HG02588 (cell line): ENCODE data around the gene FCRL3.

Experiments
- ATAC-seq: cut with Tn5 transposase; IDR thresholded peaks from one replicate; pipeline ENCODE4 v1.9.1; 2021; ENCODE audit warnings: mild to moderate bottlenecking, moderate library complexity; ENCODE audit not compliant: unreplicated experiment

FCRL3 gene

DNA sequence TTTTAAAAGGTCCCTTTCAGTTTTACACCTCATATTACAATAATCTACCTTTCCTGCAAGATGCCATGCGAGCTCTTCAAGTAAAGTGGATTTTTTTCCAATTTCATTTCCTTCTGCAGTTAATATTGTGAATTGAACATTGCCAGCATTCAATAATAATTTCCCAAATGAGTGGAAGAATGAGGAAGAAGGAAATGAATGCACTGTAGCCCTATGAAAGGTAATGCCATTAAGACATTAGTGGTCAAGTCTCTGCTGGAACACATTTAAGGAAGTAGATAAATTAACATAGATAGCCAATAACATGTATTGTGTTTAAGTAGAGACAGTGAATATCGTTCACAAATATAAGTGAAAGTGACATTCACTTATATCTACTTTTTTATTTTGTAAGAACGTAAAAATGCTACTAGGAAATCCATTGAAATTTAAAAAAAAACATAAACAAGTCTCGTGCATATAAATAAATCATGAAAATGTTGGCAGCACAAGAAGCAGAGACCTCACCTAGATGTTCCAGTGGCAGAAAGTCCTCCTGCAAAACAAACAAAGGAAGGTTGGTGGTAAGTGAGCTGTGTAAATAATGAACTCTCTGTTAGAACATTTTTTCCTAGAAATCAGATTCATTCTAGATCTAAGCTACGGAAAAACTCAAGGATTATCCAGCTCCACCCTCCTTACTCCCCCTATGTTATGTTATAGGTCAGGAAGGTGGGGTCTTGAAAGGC lies 17.7 kb downstream of the FCRL3 start:
- no peak for ATAC-seq

DNA sequence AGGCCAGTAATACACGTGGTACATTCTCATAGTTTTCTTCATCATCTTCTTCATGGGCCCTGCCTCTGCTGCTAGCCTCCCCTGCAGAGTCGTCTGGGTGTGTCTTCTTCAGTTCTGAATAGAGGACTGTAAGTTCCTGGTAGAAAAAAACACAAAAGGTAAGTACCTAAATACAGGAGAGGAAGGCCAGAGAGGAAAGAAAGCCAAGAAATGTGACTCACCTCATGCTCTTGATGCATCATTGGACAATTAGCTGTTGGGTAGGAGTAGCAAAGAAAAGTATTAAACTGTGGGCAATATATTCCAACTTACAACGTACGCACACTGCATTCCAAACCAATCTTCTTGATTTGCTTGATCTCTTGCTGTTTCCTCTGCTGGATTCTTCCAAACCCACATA lies 21.8 kb downstream of the FCRL3 start:
- ATAC-seq: no peak

DNA sequence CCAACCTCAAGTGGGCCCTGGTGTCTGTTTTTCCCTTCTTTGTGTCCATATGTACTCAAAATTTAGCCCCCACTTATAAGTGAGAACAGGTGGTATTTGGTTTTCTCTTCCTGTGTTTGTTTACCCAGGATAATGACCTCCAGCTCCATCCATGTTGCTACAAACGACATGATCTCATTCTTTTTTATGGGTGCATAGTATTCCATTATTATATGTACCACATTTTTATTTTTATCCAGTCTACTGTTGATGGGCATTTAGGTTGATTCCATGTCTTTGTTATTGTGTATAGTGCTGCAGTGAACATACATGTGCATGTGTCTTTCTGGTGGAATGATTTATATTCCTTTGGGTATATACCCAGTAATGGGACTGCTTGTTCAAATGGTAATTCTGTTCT lies 27.6 kb downstream of the FCRL3 start:
- no peak for ATAC-seq

DNA sequence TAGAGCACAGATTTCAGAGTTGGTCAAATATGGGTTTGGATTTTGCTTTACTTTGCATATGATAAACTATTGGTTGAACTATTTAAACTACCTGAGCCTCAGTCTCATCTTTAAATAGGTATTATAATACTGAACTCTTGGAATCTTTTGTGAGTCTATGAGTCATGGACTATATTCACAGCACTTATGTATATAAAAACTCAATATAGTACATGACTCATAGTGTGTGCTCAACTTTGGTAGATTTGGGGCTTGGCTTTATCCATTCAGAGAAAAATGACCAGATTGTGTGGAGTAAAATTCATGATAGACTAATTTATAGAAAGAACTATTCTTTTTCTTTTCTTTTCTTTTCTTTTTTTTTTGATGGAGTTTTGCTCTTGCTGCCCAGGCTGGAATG lies 28.7 kb downstream of the FCRL3 start:
- ATAC-seq: no peak

DNA sequence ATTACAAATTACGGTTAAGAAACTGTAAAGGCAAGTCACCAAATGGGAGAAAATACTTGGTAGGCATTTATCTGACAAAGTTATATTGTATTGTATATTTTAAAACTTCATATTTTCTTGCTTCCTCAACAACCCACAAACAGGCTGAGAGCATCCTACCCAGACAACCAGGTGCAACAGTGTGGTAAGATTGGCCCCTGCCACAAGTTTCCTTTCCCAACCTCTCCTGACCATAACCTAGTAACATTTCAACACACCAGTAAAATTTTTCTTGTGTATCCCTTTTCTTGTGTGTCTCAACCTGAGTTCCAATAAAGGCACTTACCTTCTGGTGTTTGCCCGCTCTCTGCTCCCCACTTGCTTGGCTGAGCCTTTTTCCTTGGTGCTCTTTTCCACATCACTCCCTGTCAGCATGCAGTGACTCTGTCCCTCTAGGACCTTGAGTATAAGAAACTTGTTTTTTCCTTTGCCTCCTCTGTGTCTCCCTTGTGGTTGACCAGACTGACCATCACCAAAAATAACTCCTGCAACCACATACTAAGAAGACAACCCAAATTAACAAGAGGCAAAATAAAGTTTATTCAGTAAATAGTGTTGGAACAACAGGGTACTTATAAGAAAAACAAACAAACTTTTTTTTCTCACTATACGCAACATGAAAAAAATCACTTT lies 40.9 kb downstream of the FCRL3 start:
- no peak for ATAC-seq

DNA sequence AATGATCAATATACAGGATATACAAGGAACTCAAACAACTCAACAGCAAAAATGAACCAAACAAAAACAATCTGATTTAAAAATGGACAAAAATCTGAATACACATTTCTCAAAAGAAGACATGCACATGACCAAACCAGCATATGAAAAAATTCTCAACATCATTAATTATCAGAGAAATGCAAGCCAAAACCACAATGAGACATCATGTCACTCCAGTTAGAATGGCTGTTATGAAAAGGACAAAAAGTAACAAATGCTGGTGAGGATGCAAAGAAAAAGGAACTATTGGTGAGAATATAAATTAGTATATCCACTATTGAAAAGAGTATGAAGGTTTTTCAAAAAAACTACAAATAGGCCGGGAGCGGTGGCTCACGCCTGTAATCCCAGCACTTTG lies 42.0 kb downstream of the FCRL3 start:
- no peak for ATAC-seq

DNA sequence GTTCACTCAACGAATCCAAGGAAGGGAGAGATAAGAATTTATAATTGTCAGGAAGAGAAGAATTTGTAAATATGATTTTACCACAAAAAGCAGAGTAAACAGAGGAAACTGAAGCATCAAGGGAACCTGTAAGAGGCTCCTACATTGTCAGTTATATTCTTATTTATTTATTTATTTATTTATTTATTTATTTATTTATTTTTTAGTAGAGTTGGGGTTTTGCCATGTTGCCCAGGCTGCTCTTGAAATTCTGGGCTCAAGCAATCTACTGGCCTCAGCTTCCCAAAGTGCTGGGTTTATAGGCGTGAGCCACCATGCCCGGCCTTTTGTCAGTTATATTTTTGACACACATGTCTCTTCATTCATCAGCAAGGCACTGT lies 47.1 kb downstream of the FCRL3 start:
- no peak for ATAC-seq

DNA sequence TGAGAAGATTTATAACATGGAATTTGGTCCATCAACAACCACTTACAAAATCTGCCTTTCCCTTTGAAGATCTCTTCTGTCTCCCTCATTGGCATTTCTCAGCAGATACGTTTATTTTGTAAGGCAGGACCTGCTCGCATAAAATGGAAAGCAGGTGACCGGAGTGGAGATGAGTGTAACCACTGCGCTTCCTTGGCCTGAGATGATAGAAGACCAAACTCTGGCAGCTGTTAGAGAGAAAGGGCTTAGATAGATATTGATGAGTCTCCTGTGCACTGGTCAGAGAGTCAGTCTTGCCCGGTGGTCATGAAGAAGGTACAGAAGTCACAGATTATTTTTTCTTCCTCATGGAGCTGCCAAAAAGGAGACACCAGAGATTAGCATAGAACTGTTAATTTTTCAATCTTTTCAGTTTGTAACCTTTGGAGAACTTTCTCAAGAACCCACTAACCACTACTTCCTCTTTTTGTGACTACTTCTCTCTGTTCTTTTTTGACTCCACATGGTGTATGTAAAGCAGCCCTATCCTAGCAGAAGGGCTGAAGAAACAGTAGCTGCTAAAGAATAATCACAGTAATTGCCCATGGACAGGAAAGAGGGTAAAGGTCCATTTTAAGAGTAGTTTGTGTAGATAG lies 47.6 kb downstream of the FCRL3 start:
- peak; percentile 97 for ATAC-seq

DNA sequence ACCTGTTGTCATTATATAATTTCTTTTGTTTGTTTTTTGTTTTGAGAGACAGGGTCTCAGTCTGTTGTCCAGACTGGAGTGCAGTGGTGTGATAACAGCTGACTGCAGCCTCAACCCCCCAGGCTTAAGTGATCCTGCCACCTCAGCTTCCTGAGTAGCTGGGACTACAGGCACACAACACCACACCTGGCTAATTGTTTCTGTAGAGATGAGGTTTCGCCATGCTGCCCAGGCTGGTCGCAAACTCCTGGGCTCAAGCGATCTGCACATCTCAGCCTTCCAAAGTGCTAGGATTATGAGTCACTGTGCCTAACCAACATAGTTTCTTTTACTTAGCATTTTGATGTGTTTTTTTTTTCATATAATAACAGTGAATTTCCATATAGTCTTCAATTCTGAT lies 52.3 kb downstream of the FCRL3 start:
- no peak for ATAC-seq

DNA sequence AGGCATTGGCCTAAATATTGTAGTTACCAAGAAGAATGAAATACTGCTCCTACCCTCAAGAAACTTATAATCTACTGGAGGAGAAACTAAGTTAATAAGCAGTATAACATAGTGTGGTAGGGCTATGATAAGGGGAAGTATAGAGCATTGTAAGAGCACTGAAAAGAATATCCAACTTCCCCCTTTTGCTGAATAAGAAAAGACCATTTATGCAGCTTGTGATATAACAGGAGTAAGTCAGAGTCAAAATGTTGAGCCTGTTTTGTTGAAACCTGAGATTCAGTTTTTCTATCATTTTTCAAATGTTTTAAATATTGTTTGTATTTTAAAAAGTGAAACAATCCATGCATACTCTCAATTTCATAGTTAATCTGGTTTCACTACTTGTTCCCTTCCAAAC lies 54.4 kb downstream of the FCRL3 start:
- no peak for ATAC-seq

DNA sequence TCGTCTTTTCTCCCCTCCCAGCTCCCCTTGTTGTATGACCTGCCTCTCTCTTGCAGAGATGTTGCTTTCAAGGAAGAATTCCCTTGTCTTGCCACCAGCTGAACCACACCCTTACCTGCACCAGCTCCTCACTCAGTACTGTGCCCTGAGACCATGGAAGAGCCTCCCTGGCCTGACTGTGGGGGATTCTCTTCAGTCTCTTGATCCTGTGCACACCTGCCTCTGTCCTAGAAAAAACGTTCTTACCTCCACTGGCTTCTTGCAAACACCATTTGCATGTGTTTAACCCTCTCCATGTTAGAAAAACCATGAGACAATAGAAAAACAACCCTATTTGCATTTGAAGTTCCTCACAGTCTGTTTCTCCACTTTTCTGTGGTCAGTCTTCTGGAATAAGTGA lies 59.4 kb downstream of the FCRL3 start:
- no peak for ATAC-seq

DNA sequence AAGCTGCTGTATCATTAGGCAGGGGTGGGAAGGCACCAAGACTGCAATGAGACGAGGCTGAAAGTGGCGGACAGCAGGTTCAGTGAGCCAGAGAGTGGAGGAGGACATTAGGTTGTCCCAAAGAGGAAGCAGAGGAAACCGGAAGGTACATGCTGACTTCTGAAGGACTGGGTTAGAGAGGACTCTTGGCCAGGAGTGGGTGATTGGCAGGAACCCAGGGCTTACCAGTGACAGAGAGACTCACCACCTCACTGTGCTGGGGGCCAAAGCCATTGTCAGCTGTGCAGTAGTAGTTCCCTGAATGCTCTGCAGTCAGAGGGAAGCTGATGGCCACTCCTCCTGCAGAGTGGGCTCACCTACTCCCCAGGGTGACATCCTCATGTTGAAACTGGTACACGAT lies 60.8 kb downstream of the FCRL3 start:
- no peak for ATAC-seq

DNA sequence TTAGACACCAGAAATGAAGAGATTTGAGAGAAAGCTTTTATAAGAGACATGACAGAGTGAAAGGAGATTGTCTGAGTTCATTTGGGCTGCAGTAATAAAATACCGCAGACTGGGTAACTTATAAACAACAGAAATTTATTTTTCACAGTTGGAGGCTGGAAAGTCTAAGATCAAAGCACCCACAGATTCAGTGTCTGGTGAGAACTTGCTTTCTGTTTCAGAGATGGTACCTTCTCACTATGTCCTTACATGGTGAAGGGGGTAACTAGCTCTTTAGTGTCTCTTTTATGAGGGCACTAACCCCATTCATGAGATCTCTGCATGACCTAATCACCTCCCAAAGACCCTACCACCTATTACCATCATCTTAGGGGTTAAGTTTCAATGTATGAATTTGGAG lies 71.8 kb downstream of the FCRL3 start:
- ATAC-seq: no peak
